ENCODE results near the gene FRAS1.
"Not testable (repeated sequence)": the region's sequence is repeated elsewhere in the genome, so short reads cannot be mapped to it uniquely, and the experiment has no call there.

The FRAS1 gene

DNA sequence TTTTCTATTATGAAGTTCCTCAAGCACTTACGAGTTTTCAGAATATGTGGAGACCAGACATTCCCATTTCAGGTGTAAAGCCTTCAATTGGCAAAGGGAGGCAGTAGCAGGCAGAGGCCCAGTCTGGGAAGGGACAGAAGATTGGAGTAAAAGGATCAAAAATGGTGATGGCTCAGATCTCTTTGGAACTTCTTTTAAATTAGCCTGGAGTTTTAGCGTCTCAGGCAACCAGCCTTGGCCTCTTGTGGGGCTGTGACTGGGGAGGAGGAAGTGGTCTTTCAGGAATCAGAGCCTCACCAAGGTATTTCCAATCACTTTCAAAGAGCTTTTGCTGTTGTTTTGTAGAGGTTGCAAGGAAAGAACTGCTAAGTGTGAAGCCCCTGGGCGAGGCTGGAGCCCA lies 239.1 kb downstream of the FRAS1 start:
- DNase-seq, result no peak

DNA sequence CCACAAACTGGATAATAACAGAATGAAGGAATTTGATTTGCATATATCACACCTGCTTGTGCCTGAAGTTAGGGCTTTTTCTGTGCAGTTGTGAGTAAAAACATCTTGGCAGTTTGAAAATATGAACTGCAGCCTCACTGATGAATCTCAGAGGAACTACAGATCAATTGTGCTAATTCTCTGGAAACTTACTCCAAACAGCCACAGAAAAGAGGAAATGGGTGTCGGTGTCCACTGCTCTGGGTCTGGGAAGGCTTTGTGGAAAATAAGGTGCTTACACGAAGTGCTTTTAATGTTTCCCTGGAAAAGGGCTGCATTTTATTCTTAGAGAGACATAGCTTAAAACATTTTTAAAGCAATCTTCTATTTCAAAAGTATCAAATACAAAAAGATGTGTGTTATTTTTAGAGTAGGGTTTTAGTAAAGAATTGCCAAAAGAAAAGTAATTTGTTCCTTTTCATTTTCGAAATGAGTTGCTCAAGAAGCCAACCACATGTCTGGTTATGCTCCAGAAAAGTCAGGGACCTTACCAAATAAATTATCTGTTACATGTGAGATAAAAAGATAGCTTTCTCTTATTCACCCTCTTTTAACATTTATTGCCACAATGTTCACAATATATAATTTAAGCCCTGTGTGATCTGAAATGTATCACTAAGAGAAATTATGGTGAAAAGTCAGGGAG lies 240.1 kb downstream of the FRAS1 start:
- DNase-seq, result no peak

DNA sequence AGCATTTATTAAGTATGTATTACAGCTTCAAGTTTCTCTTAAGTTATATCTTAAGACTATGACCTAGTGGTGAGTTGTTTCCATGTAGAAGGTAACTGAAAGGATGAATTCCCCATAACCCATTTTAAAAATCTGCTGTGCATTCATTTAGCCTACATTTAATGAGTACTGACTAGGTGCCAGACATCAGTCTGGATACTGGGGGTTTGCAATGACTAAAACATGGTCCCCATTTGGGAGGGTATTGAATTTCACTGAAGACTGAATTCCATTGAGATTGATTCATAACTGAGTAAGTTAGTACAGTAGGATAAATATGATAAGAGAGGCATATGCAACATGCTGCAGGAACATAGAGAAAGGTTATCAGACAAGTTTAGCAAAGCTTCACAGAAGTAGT lies 241.5 kb downstream of the FRAS1 start:
- DNase-seq, result no peak

DNA sequence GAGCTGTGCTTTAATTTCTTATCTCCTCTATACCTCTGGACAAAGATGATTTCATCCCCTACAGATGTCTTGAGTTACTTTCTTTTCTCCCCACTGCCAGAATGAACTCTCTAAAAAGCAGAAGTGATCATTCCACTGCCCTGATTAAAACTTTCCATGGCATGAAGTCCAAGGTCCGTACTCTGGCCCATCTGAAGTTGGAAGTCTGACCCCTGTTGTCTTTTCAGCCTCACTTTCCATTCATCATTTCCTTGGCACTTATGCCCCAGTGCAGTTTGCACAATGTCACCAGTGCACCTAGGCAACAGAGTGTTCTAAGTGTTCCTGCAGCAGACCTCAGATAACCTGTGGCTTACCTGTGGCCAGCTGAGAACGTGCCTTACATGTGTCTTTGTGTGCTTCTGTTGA lies 242.4 kb downstream of the FRAS1 start:
- DNase-seq, result no peak

DNA sequence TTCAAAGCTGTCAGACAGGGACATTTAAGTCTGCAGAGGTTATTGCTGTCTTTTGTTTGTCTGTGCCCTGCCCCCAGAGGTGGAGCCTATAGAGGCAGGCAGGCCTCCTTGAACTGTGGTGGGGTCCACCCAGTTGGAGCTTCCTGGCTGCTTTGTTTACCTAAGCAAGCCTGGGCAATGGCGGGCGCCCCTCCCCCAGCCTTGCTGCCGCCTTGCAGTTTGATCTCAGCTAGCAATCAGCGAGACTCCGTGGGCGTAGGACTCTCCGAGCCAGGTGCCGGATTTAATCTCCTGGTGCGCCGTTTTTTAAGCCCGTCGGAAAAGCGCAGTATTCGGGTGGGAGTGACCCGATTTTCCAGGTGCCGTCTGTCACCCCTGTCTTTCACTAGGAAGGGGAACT lies 250.1 kb downstream of the FRAS1 start:
- not testable (repeated sequence) for DNase-seq

DNA sequence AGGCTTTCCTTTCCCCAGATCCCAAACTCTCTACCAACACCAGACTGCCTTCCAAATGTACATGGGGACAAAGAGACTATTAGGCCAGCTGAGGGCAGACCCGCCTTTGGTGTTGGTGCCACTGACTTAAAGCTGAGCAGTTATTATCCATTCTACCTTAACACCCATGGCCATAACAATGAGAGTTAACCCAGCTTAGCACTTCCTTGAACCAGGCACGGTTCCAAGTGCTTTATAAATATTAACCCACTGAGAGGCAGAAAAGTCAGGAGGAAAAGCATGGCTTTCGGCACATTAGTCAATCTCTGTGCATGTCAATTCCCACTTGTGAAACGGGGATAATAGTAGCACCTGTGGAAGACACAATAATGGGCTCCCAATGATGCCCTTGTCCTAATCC lies 251.4 kb downstream of the FRAS1 start:
- DNase-seq, result no peak

DNA sequence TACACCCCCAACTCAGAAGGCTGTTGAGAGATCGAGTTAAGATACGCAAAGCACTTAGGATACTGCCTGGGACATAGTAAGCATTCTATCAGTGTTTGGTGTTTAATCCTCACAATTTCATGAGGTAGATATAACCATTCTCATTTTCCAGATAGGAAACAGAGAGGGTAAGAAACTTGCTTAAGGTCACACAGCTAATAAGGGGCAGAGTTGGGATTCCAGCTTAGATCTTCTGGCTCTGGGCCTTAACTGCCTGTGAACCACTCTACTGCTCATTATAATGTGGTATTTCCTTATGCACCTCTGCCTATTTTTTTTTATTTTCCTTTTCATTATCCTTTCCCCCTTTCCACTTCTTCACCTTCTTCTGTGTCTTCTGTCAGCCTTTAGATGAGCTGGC lies 252.2 kb downstream of the FRAS1 start:
- no peak for DNase-seq

DNA sequence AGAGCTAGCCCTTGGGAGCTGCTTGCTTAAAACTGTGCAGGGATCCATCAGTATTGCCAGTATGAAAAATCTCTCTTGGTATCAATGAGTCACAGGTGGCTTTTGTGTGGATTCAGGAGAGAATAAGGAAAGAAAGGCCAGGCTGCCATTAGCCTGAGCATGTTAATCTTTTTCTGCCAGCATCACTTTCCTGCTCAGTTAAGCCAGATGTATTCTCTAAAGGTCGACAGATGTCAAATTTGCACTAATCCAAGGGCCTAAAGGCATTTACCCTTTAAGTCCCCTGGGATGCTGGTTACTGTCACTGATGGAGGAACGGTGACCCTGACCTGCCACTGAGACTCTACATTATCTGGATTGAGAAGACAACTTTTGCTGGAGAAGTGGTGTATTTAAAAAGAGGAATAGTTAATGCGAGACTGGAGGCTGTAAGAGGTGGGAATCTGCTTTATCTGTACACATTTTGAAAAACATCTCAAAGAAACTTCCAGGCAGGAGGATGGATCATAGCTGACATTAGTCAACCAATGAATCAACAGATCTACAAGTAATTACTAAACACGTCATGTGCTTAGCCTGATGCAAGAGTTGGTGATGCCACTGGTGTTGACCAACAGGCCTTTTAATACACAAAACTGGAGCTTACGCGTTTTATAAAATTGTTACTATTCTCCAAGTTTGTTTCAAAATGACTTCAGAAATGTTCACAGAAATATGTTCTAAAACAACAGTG lies 253.1 kb downstream of the FRAS1 start:
- no peak for DNase-seq

DNA sequence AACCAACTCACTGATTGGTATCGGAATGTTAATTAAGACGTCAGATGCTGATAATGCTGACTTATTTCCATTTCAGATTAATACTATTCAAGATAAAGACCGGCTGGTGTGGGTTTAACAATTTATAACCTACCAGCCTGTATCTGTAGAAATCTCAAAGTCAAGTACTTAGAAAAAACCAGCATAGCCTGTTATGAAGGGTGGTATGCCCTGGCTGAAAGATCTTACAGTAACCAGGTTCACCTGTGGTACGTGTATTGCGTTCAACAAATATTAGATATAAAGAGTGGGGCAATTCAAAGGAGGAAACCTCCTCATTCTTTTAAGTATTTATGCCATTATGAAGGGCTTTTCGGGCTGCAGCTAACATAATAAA lies 253.6 kb downstream of the FRAS1 start:
- no peak for DNase-seq

DNA sequence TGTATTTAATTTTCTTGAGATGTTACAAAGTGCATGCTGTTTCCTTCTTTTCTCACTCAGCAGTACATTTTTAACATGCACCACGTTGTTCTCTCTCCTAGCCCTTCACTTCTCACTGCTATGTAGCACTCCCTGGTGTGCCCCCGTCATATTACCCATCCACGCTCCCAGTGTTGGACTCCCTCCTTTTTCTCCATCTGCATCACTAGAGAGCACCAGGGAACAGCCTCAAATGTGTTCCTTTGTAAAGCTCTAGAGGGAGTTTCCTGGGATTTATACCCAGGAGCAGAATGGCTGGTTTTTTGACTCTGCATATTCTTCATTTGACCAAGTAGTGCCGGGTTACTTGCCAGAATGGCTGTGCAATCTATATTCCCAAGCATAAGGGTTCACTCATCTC lies 254.2 kb downstream of the FRAS1 start:
- no peak for DNase-seq

DNA sequence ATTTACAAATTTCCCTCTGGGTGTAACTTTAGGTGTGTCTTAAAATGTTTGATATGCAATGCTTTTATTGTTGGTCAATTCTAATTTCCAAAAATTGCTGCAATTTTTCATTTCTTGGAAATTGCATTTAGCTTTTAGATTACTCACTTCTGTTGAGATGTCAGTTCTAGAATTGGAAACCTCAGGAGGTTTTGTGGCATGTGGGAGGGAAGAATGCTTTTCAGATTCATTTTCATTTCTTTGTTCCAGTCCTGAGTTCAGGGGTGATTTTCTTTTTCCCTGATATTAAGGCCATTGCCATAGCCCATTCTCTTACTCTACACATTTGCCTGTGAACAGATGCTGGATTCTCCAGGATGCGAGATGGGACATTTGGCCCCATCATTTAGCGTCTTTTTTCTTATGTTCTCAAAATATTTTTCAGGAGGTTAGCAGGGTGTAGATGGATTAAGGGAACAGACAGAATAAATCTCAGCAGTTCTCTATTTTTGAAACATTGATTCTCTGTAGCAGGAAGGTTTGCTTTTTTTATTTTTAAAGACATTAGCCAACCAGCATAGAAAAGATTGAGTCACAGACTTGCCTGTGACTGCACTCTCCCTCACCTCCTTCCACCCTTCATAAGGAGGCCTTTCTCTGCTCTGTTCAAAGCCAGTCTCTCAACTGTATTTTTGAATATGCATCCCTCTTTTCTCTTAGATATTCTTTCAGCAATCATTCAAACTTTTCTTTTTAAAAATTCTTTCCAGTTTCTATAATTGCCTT lies 256.0 kb downstream of the FRAS1 start:
- no peak for DNase-seq

DNA sequence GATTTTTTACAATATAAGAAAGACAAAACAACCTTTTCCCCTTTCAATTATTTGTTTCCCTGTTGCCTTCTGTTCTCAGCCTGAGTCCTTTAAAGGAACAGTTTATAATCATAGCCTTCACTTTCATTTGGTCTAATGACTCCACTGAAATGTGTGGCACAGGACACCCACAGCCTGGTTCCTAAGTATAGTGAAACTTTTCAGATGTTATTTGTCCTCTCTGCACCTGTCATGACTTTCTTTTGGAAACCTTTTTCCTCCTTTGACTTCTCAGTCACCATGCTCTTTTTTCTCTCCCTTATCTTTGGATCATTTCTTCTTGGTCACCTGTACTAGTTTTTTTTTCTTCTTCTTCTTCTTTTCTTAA lies 256.6 kb downstream of the FRAS1 start:
- DNase-seq, result no peak

DNA sequence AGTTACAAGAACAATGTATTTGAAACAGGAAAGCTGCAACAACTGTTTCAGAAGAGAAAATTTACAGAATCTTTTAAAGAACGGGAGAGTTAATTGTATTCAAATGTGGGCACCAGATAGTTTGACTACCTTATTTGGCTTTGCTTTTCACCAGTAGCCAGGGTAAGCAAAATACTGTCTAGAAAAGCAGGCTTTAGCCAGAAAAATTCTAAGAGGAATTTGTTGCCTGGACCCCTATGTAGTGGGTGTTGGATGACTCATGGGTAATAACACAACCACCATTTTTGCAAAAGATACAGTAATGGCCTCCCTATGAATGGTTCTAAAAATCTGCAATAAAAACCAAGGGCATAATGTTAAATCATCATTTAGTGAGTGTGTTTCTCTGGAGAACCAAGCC lies 261.0 kb downstream of the FRAS1 start:
- no peak for DNase-seq

DNA sequence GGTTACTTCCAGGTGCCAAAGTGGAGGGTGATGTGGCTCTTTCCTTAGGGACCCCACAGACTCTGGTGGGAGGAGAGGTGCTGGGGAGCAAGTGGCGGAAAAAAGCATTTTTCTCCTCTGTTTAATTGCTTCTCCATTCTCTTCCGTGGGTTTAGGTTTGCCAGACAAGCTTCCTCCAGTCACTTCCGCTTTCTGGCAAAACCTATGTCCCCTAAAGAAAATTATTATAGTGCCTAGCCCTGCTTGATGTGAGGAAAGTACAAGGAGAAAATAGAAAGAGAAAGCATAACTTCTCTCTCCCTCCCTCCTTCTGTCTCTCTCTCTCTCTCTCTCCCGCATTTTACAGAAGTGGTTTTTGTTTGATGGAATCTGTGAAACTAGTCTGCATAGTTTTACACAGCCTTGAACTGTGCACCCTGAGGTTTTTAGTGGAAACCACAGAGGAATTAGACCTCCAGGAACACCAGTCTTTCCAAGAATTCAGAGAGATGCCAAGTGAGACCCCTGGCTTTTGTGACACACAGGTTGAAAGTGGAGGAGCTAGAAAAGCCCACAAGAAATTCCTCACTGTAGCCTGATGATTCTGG lies 263.3 kb downstream of the FRAS1 start:
- no peak for DNase-seq

DNA sequence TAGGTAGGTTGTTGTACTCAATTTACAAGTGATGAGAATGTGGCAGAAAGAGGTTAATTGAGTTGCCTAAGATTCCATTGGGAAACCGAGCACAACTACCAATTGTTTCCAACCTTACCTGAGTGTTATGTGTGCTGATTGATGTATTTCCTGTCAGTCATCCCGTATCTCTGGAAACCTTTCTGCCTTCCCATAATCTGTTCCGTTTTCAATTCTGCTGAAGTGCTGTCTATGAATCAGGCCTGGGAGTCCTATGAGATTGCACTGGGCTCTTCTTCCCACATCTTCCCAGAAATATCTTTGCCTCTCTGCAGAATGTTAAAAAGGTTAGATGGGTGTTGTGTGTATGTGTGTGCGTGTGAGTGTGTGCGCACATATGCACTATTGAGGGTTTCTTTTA lies 264.9 kb downstream of the FRAS1 start:
- no peak for DNase-seq

DNA sequence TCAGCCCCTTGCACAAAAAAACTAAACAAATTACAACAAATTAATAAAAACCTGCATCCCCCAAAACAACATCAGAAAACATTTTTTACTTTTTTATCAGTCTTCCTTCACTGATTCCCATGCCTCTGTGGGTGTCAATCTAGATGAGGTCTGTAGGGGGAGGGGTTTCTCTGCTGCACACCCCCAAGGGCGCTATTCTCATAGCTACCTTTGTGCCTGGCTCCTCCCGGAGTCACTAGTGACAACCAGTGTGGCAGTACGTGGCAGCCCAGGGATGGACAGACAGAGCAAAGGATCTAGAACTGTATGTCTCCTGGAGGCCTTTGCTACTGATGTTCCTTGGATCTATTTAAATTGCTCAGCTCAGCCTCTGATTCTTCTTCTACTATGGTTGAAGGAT lies 266.3 kb downstream of the FRAS1 start:
- no peak for DNase-seq

DNA sequence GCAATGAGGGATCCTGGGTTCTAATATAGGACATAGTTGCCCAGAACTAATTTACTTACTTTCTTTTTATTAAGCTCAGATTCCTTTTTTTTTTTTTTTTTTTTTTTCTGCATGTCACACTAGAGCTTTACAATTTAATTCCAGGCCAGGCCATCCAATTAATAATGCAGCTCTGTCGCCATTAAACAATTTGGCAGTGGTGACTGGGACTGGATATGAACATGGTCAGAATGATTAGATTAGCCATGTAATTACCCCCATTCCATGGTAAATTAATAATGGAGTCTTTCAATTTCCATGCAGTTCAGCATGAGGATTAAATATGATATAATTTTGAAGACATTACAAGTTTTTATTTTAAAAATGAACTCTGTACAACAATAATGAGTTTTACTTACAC lies 267.5 kb downstream of the FRAS1 start:
- no peak for DNase-seq

DNA sequence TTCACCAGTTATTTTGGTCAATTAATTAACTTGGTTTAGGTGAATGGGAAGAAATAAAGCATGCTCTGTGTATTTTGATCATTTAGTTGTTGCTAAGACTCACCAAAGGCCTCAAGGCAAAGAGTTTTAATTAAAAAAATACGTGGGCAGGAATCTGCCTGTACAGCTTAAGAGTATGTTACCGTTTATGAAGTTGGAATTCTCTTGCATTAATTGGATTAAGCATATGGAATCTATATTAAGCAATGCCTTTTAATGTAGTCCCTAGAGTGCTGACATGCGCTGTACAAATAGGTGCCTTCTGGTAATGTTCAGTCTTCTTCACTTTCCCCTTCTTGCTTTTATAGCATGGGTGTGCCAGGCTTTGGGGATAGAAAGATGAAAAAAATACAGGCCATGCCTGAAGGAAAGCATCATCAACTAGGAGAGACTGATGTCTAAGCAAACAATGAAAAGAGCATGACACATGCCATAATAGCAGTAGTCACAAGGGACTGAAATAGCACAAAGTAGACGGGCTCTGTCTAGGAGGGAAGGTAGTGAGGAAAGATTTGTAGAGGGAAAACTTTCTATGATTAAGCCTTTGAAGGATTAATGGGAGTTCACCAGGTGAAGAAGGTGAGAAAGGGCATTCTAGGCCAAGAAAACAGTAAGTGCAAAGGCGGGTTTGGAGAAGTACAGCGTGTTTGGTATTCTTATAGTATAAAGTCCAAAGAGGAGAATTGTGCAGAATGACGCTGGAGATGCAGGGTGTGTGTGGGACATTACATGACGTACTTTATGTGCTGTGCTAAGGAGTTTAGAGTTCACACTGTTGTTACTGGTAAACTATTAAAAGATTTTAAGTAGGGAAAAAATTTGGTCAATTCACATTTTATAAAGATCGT lies 268.4 kb downstream of the FRAS1 start:
- DNase-seq, result no peak

DNA sequence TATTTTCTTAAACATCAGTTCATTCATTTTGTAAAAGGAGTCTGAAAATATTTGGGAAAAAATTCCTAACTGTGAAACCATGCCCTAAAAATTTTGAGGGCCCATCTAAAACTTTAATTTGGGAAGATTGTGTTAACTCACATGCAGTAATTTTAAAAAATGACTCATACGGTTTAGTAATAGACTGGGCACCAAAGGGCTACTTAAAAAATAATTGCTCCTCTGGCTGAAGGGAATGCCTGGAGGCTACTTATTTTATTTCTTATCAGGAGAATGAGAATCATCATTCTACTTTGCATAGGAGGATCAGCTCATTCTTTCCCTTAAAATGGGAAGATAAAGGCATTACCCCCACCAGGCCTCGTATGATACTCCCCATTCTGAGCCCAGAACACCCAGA lies 271.5 kb downstream of the FRAS1 start:
- DNase-seq, result not testable (repeated sequence)

DNA sequence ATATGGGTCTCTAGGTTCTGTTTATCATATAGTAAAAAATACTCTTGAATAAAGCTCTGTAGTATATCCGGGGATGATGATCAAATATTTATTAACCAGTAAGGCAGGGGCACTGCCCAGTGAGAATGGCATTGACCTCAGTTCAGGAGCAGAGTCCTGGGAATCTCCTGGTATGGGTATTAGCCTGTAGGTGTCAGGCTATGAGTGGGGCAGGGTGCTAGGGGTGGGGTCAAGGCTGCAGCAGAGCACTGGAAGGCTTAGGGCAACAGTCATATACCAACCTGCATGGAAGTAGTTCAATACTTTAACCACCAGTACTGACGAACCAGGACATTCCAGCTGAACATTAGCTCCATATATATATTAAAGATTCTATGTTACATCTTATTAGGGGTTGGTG lies 274.1 kb downstream of the FRAS1 start:
- no peak for DNase-seq

DNA sequence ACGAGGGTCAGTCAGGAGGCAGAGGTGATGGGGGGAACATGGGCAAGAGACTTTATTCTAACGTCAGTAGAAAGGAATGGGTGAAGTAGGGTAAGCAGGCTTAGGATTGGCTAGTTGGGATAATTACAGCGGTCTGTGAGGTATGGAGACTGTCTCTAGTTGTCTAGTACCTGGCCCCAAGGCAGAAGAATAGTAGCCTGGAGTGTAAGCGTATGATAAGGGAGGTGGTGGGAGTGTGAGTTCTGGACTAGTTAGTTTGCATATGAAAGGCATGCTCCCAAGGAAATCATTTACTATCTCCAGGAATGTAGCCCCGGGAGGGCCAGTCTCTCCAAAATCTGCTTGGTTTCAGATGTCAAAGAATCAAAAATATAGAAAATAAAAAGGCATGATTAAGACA lies 274.8 kb downstream of the FRAS1 start:
- no peak for DNase-seq

DNA sequence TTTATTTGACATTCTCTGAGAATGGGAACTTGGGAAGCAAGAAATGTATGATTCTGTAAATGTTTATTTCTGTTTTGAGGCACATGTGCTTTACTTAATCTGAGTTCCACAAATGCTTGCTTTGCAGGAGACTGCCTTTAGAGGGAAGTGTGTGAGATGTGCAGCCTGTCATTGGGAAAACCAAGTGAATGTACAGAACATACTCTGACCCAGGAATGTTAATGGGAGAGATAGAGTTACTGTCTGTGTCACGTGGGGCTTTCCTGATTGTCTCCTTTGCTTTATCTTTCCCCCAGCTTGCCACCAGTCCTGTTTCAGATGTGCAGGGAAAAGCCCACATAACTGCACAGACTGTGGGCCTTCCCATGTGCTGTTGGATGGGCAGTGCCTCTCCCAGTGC lies 275.9 kb downstream of the FRAS1 start:
- DNase-seq, result no peak
